H1 (cell line): Measurements from ENCODE around the gene GADL1. TPM values are rescaled to one million over a fixed set of nuclear protein-coding genes. Genes with fewer than 3 reads are reported as not detected.

Source experiments
- CTCF ChIA-PET: fragments of 300-600 bp; sonication (Branson Sonifier 250); formaldehyde crosslinking; loops from one replicate; lab custom pipeline; 2021; ENCODE audit not compliant: partially characterized antibody; lab: Charles Lee
- POLR2A ChIA-PET: fragments of 300-600 bp; sonication (Branson Sonifier 250); formaldehyde crosslinking; loops from one replicate; lab custom pipeline; 2021; ENCODE audit warnings: inconsistent platforms; ENCODE audit not compliant: partially characterized antibody; lab: Charles Lee
- DNase-seq, 2 experiments: peaks; one replicate each; pipeline versions ENCODE4 v3.0.0 to v3.0.0-alpha.2; 2010 to 2022; ENCODE audit warnings: low spot score in 2 of 2, low read depth in 1 of 2, mixed read lengths in 1 of 2
- FAIRE-seq: peaks from 2 replicates; lab custom pipeline; 2011; peaks lifted over from hg19 to GRCh38; lab: Jason Lieb, UNC
- H2AFZ ChIP-seq: 2 replicates; pipeline ENCODE4 v1.8.1; 2012; ENCODE audit warnings: low read length, inconsistent platforms
- H2AK5ac ChIP-seq: 2 replicates; pipeline ENCODE4 v1.6.1; 2013; ENCODE audit warnings: low read depth, low read length
- H2BK120ac ChIP-seq: replicated peaks from 2 replicates; pipeline ENCODE3; 2013; ENCODE audit warnings: low read depth, low read length, inconsistent platforms
- H2BK12ac ChIP-seq: 2 replicates; pipeline ENCODE4 v1.6.1; 2013; ENCODE audit warnings: low read depth, low read length
- H2BK15ac ChIP-seq: 2 replicates; pipeline ENCODE4 v1.6.1; 2013; ENCODE audit warnings: low read length
- H2BK20ac ChIP-seq: 2 replicates; pipeline ENCODE4 v1.6.1; 2013; ENCODE audit warnings: low read length
- H2BK5ac ChIP-seq: 2 replicates; pipeline ENCODE4 v1.6.1; 2013; ENCODE audit warnings: low read depth, low read length
- H3K14ac ChIP-seq: 2 replicates; pipeline ENCODE4 v1.6.1; 2013; ENCODE audit warnings: inconsistent platforms; ENCODE audit not compliant: insufficient read length
- H3K18ac ChIP-seq: 2 replicates; pipeline ENCODE4 v1.6.1; 2013; ENCODE audit warnings: low read length; ENCODE audit errors: extremely low read depth
- H3K23ac ChIP-seq: 2 replicates; pipeline ENCODE4 v1.6.1; 2013; ENCODE audit warnings: inconsistent platforms; ENCODE audit not compliant: insufficient read length
- H3K23me2 ChIP-seq: 2 replicates; pipeline ENCODE4 v1.6.1; 2013; ENCODE audit warnings: low read depth, low read length
- H3K27ac ChIP-seq: 2 replicates; pipeline ENCODE4 v1.6.1; 2011; ENCODE audit warnings: low read depth, low read length, inconsistent platforms
- H3K27me3 ChIP-seq, 4 experiments: replicated peaks in 1 of 4; 1 replicate in 1 of 4; 2 replicates in 3 of 4; pipeline versions ENCODE4 v1.6.1 to v1.8.1; 2011 to 2013; ENCODE audit warnings: low read length in 3 of 4, mild to moderate bottlenecking in 3 of 4, inconsistent platforms in 2 of 4, mixed read lengths in 2 of 4, moderate library complexity in 1 of 4; ENCODE audit not compliant: control insufficient read depth in 3 of 4, insufficient read depth in 3 of 4; ENCODE audit errors: extremely low read depth in 1 of 4
- H3K36me3 ChIP-seq, 4 experiments: 2 replicates each; pipeline versions ENCODE4 v1.6.1 to v1.8.1; 2011 to 2013; ENCODE audit warnings: mild to moderate bottlenecking in 4 of 4, low read length in 3 of 4, moderate library complexity in 2 of 4, control low read depth in 1 of 4, inconsistent platforms in 1 of 4; ENCODE audit not compliant: insufficient read depth in 4 of 4, control insufficient read depth in 2 of 4
- H3K4ac ChIP-seq: replicated peaks from 2 replicates; pipeline ENCODE3; 2013; ENCODE audit warnings: low read length, low read depth, mixed read lengths, inconsistent platforms; ENCODE audit not compliant: insufficient read length
- H3K4me1 ChIP-seq, 4 experiments: replicated peaks in 1 of 4; 1 replicate in 1 of 4; 2 replicates in 3 of 4; pipeline versions ENCODE4 v1.6.1 to v1.8.1; 2011 to 2013; ENCODE audit warnings: low read length in 3 of 4, inconsistent platforms in 2 of 4, mixed read lengths in 1 of 4; ENCODE audit not compliant: insufficient read depth in 4 of 4, control insufficient read depth in 3 of 4
- H3K4me2 ChIP-seq, 2 experiments: 2 replicates each; pipeline versions ENCODE4 v1.6.1 to v1.8.1; 2011 to 2013; ENCODE audit warnings: low read depth in 2 of 2, low read length in 2 of 2, control low read depth in 1 of 2, inconsistent platforms in 1 of 2, mild to moderate bottlenecking in 1 of 2; ENCODE audit not compliant: insufficient read depth in 1 of 2
- H3K4me3 ChIP-seq, 4 experiments: fragments of 200-600, 300-600 bp in 1 of 4; sonication (generic), shearing (Covaris generic), sonication (Bioruptor Twin) in 1 of 4; 2 replicates each; pipeline versions ENCODE4 v1.5.1 to v1.8.1; 2011 to 2016; ENCODE audit warnings: low read length in 4 of 4, low read depth in 3 of 4, control low read depth in 2 of 4, inconsistent platforms in 2 of 4, mild to moderate bottlenecking in 2 of 4, mixed read lengths in 1 of 4, moderate library complexity in 1 of 4; ENCODE audit not compliant: insufficient read depth in 2 of 4; ENCODE audit errors: extremely low read depth in 1 of 4
- H3K56ac ChIP-seq: replicated peaks from 2 replicates; pipeline ENCODE3; 2013; ENCODE audit warnings: low read depth, mild to moderate bottlenecking, mixed read lengths, low read length, inconsistent platforms; ENCODE audit not compliant: insufficient read length
- H3K79me1 ChIP-seq: 2 replicates; pipeline ENCODE4 v1.6.1; 2013; ENCODE audit warnings: low read depth, low read length, control low read depth
- H3K79me2 ChIP-seq, 2 experiments: 2 replicates each; pipeline versions ENCODE4 v1.6.1 to v1.8.1; 2012 to 2013; ENCODE audit warnings: low read length in 2 of 2, mild to moderate bottlenecking in 2 of 2, inconsistent platforms in 1 of 2; ENCODE audit not compliant: insufficient read depth in 2 of 2, control insufficient read depth in 1 of 2
- H3K9ac ChIP-seq, 4 experiments: replicated peaks in 1 of 4; 1 replicate in 1 of 4; 2 replicates in 3 of 4; pipeline versions ENCODE4 v1.6.1 to v1.8.1; 2011 to 2013; ENCODE audit warnings: low read depth in 3 of 4, low read length in 3 of 4, control low read depth in 2 of 4, mild to moderate bottlenecking in 2 of 4, moderate library complexity in 2 of 4, inconsistent platforms in 1 of 4; ENCODE audit errors: extremely low read depth in 1 of 4
- H3K9me3 ChIP-seq, 2 experiments: 2 replicates each; pipeline versions ENCODE4 v1.6.1 to v1.8.1; 2012 to 2013; ENCODE audit warnings: mild to moderate bottlenecking in 2 of 2, moderate library complexity in 2 of 2, control low read depth in 1 of 2, inconsistent platforms in 1 of 2, low read depth in 1 of 2, low read length in 1 of 2, mixed read lengths in 1 of 2; ENCODE audit not compliant: insufficient read depth in 2 of 2
- H4K20me1 ChIP-seq, 2 experiments: replicated peaks in 1 of 2; 2 replicates each; pipeline versions ENCODE3 to v1.8.1; 2011 to 2013; ENCODE audit warnings: inconsistent platforms in 2 of 2, low read length in 2 of 2, mild to moderate bottlenecking in 1 of 2; ENCODE audit not compliant: insufficient read depth in 2 of 2, control insufficient read depth in 1 of 2
- H4K5ac ChIP-seq: 2 replicates; pipeline ENCODE4 v1.6.1; 2013; ENCODE audit warnings: low read length, low read depth, mixed read lengths, inconsistent platforms; ENCODE audit not compliant: insufficient read length
- H4K8ac ChIP-seq: 2 replicates; pipeline ENCODE4 v1.8.0; 2013; ENCODE audit warnings: mild to moderate bottlenecking, moderate library complexity, low read length, inconsistent platforms; ENCODE audit not compliant: insufficient read depth; ENCODE audit errors: extremely low read depth
- H4K91ac ChIP-seq: replicated peaks from 2 replicates; pipeline ENCODE3; 2013; ENCODE audit warnings: low read length, mixed read lengths, inconsistent platforms; ENCODE audit not compliant: insufficient read length
- CEBPB ChIP-seq: IDR thresholded peaks from 2 replicates; pipeline ENCODE4 v1.6.1; 2012; ENCODE audit warnings: low read depth, low read length
- CHD1 ChIP-seq: IDR thresholded peaks from 2 replicates; pipeline ENCODE4 v1.6.1; 2012; ENCODE audit warnings: low read depth, low read length, improper control_type of control experiment
- CREB1 ChIP-seq: IDR thresholded peaks from 2 replicates; pipeline ENCODE4 v1.6.1; 2012; ENCODE audit warnings: inconsistent platforms
- NANOG ChIP-seq: IDR thresholded peaks from 2 replicates; pipeline ENCODE4 v1.6.1; 2011; ENCODE audit warnings: low read length, low read depth, mild to moderate bottlenecking, inconsistent platforms; ENCODE audit not compliant: insufficient read depth, poor library complexity, severe bottlenecking
- NRF1 ChIP-seq: IDR thresholded peaks from 2 replicates; pipeline ENCODE4 v1.6.1; 2011; ENCODE audit warnings: mild to moderate bottlenecking, low read depth, low read length, improper control_type of control experiment
- SP4 ChIP-seq: IDR thresholded peaks from 2 replicates; pipeline ENCODE4 v1.6.1; 2012; ENCODE audit warnings: low read length, inconsistent platforms
- SUZ12 ChIP-seq: fragments of 200-600 bp; sonication (generic); IDR thresholded peaks from 2 replicates; pipeline ENCODE4 v1.6.1; 2012; ENCODE audit warnings: mild to moderate bottlenecking, inconsistent platforms, low read length, moderate library complexity, mixed read lengths
- YY1 ChIP-seq: IDR thresholded peaks from 2 replicates; pipeline ENCODE4 v1.6.1; 2011; ENCODE audit warnings: low read depth, mild to moderate bottlenecking, low read length
- WGBS, 2 experiments: shearing (Covaris generic) in 1 of 2; methylation state at CpG; one replicate each; pipeline versions ENCODE4 v1.1.6 to v1.1.7; 2013 to 2015; ENCODE audit warnings: low lambda C conversion rate in 2 of 2, mixed read lengths in 2 of 2, inconsistent platforms in 1 of 2, low coverage in 1 of 2, missing lambda C conversion rate in 1 of 2; ENCODE audit not compliant: insufficient replicate concordance in 2 of 2, insufficient coverage in 1 of 2, insufficient read length in 1 of 2; ENCODE audit errors: extremely low coverage in 1 of 2, missing lambda C conversion rate in 1 of 2; 5-methylcytosine and 5-hydroxymethylcytosine counted together
- polyA plus RNA-seq, 7 experiments: library from polyadenylated mRNA; depleted of rRNA in 3 of 7; stranded (reverse) in 5 of 7; unstranded in 2 of 7; fragments of >200 nt in 5 of 7; fragments of 200-250 nt in 2 of 7; gene quantifications; 1 replicate in 5 of 7; 2 replicates in 1 of 7; 4 replicates in 1 of 7; pipeline versions ENCODE4 v1.2.1 to v1.2.3, GENCODE V29; 2011 to 2013; ENCODE audit warnings: missing spikeins in 2 of 7, mixed read lengths in 2 of 7
- total RNA-seq: library from RNA; stranded (reverse); fragmentation: NEBNext Ultra II Directional; extraction: Animal tissue kit (Norgen Biotek cat#: 25700); gene quantifications from 2 replicates; pipeline ENCODE4 v1.2.1, GENCODE V29; 2021

The GADL1 gene
- total and polyA plus RNA-seq, 2 of the 8 experiments (the other 6 are each of a cell fraction or from before 2014, with no cell fraction given), result 0.03 to 0.30 TPM

- H3K27ac ChIP-seq, result no peak overlapping the region
- no peaks in the 10 kb centered on the region for H4K20me1 ChIP-seq
- no peak overlapping the region for H2BK120ac ChIP-seq
- H3K36me3 ChIP-seq, result no peaks in the 10 kb centered on the region
- H4K8ac ChIP-seq, result no peak overlapping the region
- no peak overlapping the region for H3K18ac ChIP-seq
- H3K79me2 ChIP-seq, result no peaks in the 10 kb centered on the region
- no peak overlapping the region for H3K56ac ChIP-seq
- 93% methylated on average over 4 of the region's 4 CpGs; no CpG with 5 or more reads in 1 of the 2 experiments for WGBS, 2 experiments
- H4K5ac ChIP-seq, result no peak overlapping the region
- no peaks in the 10 kb centered on the region for H3K27me3 ChIP-seq
- DNase-seq (no peak), FAIRE-seq (no peak)
- H2AFZ ChIP-seq, result no peak overlapping the region
- no peak overlapping the region for H3K4me3 ChIP-seq
- ChIA-PET POLR2A (no interaction called here), CTCF (no interaction called here)
- peaks cover 0 to 2% of the 10 kb centered on the region in 2 experiments; a peak in 1 of 4 replicates for H3K9me3 ChIP-seq
- TF ChIP-seq YY1 (no peak), NANOG (no peak), CEBPB (no peak), SP4 (no peak), SUZ12 (no peak), CHD1 (no peak), CREB1 (no peak), NRF1 (no peak)
- H2BK12ac ChIP-seq, result no peak overlapping the region
- no peaks in the 10 kb centered on the region for H3K4me1 ChIP-seq
- no peaks in the 10 kb centered on the region for H3K79me1 ChIP-seq
- H3K9ac ChIP-seq, result no peak overlapping the region
- H2BK15ac ChIP-seq, result no peak overlapping the region
- H3K4ac ChIP-seq, result no peak overlapping the region
- H3K4me2 ChIP-seq, result no peak overlapping the region
- no peak overlapping the region for H2BK5ac ChIP-seq
- no peak overlapping the region for H4K91ac ChIP-seq
- no peak overlapping the region for H2BK20ac ChIP-seq
- no peaks in the 10 kb centered on the region for H3K23me2 ChIP-seq
- no peak overlapping the region for H3K14ac ChIP-seq
- H3K23ac ChIP-seq, result no peak overlapping the region
- no peak overlapping the region for H2AK5ac ChIP-seq
Observed at GRCh38 chr3:30813734-30814133, 80.7 kb downstream of the GADL1 start.
